ENCODE data around the gene GHRL.

GHRL gene

GRCh38 chr3:10238345-10239183 is 54.2 kb downstream of the GHRL start:
- no peak for DNase-seq

All from NCI-H2171 treated with DMSO at 0.1 percent for 48 hours (cell line).